NCI-H748 treated with DMSO at 0.1 percent for 48 hours (cell line): ENCODE data around the gene MUC6.

Experiments
- DNase-seq: peaks from one replicate; lab custom pipeline; 2025; lab: John Stamatoyannopoulos, UW

The MUC6 gene, protein sequence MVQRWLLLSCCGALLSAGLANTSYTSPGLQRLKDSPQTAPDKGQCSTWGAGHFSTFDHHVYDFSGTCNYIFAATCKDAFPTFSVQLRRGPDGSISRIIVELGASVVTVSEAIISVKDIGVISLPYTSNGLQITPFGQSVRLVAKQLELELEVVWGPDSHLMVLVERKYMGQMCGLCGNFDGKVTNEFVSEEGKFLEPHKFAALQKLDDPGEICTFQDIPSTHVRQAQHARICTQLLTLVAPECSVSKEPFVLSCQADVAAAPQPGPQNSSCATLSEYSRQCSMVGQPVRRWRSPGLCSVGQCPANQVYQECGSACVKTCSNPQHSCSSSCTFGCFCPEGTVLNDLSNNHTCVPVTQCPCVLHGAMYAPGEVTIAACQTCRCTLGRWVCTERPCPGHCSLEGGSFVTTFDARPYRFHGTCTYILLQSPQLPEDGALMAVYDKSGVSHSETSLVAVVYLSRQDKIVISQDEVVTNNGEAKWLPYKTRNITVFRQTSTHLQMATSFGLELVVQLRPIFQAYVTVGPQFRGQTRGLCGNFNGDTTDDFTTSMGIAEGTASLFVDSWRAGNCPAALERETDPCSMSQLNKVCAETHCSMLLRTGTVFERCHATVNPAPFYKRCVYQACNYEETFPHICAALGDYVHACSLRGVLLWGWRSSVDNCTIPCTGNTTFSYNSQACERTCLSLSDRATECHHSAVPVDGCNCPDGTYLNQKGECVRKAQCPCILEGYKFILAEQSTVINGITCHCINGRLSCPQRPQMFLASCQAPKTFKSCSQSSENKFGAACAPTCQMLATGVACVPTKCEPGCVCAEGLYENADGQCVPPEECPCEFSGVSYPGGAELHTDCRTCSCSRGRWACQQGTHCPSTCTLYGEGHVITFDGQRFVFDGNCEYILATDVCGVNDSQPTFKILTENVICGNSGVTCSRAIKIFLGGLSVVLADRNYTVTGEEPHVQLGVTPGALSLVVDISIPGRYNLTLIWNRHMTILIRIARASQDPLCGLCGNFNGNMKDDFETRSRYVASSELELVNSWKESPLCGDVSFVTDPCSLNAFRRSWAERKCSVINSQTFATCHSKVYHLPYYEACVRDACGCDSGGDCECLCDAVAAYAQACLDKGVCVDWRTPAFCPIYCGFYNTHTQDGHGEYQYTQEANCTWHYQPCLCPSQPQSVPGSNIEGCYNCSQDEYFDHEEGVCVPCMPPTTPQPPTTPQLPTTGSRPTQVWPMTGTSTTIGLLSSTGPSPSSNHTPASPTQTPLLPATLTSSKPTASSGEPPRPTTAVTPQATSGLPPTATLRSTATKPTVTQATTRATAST (N-terminal part only)

DNA sequence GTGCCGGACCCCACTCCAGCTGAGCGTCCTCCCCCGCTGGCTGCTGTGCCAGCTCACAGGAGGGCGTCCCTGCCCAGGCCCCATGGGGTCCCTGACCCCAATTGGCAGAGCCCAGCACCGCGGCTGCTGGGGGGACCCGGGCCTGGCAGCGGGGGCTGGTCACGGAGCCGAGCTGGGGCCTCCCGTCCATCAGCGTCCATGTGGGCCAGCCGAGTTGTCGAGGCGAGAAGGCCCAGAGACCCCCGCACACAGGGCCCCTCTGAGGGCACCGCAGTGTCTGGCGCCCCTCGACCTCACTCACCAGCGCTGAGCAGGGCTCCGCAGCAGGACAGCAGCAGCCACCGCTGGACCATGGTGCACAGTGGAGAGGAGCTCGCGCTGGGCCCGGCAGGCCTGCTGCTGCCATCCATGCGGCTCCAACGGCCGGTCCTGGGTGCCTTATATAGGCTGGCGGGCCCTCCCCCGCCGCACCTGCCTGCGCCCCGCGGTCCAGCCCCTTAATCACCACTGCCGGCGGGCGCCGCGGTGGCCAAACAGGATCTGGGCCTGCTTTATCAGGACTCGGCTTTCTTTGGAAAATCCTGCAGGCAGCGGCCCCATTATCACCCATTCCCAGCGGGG lies at the start of gene MUC6:
Gene MUC6 (minus strand): TSS at position 416 of the 621 bp plus-strand sequence. CDS start 63 bp downstream, at position 353.
- DNase-seq = no peak

DNA sequence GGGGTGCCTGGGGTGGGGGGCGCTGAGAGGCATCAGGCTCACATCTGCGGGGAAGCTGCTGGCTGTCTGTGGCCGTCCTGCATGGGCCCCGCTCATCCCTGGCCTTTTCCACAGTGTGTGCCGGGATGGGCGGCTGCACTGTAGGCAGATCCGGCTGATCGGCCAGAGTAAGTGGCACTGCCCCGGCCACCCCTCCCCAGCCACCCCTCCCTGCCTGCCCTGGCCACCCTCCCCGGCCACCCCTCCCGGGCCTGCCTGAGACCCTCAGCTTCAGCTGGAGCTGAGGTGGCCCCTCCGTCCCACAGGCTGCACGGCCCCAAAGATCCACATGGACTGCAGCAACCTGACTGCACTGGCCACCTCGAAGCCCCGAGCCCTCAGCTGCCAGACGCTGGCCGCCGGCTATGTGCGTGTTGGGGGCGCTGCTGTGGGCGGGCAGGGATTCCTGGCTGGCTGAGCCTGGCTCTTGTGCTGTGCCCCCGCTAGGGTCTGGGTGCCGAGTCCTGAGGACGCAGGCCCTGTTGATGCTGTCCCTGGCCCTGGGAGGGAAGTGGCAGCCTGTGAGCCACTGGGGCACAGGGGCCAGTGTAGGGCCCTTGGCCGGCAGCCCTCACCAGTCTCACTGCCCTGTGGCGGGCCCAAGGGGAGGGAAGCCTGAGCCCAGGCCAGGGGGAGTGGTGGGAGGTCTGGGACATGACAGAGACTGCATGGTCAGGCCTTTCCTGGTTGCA lies 49.1 kb upstream of the MUC6 start:
- no peak for DNase-seq

DNA sequence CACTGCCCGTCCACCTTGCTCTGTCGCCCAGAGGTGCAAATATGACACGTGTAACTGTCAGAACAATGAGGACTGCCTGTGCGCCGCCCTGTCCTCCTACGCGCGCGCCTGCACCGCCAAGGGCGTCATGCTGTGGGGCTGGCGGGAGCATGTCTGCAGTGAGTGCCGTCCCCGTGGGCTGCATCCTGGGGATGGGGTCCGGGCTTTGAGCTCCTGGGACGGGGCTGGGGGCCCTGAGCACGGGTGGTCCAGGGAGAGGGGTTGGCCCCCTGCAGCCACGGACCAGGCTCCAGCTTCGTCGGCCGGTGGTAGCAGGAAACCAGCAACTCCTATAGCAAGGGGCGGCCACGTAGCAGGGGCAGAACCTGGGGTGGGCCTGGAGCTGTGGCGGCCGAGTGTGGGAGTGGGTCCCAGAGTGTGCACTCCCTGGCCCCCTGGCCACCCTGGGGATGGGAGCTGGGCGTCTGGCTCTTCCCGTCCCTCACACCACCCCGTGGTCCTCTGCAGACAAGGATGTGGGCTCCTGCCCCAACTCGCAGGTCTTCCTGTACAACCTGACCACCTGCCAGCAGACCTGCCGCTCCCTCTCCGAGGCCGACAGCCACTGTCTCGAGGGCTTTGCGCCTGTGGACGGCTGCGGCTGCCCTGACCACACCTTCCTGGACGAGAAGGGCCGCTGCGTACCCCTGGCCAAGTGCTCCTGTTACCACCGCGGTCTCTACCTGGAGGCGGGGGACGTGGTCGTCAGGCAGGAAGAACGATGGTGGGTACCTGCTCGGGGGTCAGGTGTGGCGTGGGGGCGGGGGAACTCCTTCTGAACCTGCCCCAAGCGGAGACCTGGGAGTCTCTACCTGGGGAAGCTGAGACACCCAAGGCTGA lies 48.3 kb upstream of the MUC6 start:
- no peak for DNase-seq

DNA sequence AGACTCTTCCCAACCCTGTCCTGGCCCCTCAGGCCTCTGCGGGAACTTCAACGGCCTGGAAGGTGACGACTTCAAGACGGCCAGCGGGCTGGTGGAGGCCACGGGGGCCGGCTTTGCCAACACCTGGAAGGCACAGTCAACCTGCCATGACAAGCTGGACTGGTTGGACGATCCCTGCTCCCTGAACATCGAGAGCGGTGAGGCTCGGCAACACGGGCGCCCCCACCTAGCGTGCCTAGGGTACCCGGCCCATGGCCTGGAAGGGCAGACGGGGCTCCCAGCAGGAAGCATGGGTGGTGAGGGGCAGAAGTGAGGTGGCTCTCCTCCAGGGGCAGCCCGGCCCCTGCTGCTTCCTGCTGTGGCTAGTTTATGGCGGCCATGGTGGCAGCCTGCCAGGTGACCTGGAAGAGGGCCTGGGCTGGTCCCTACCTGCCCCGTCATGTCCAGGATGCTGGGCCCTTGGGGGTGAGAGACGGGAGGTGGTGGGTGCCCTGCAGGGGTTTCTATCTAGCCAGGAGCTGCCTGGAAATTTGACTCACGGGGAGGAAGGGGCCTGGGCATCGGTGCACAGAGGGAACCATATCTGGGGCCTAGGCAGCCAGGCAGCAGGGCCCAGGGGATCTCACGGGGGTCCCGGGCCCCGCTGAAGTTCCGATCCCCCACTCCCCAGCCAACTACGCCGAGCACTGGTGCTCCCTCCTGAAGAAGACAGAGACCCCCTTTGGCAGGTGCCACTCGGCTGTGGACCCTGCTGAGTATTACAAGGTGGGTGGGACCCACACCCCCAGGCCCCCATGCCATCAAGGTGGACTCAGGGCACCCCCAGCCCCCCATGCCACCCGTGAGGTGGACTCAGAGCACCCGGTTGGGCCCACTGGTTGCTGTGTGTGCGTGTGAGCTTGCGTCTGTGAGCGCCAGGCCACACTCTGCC lies 47.4 kb upstream of the MUC6 start:
- DNase-seq = no peak

DNA sequence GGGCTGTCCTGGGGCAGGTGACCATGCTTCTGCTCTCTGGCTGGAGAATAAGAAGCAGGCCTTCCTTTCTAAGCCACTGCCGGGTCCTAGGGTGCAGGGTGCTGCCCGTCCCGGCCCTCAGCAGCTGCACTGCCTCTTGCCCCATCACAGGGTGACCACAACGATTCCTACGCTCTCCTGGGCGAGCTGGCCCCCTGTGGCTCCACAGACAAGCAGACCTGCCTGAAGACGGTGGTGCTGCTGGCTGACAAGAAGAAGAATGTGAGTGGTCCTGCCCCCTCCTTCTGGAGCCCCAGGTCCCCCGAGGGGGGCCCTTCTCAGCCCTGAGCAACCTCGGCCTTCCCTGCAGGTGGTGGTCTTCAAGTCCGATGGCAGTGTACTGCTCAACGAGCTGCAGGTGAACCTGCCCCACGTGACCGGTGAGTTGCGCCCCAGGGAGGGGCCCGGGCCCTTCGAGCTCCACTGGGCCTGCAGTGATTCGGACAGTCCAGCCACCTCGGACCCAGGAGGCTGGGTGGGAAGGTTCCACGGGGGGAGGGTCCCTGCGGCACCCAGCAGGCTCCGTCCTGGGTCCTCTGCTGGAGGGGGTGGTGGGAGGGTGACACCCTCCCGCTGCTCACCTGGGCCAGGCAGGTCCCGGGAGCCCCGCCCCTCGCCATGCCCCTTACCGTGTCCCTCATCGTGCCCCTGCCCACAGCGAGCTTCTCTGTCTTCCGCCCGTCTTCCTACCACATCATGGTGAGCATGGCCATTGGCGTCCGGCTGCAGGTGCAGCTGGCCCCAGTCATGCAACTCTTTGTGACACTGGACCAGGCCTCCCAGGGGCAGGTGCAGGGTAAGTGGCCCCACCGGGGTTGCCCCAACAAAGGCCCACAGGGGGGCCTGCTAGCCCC lies 46.5 kb upstream of the MUC6 start:
- no peak for DNase-seq

DNA sequence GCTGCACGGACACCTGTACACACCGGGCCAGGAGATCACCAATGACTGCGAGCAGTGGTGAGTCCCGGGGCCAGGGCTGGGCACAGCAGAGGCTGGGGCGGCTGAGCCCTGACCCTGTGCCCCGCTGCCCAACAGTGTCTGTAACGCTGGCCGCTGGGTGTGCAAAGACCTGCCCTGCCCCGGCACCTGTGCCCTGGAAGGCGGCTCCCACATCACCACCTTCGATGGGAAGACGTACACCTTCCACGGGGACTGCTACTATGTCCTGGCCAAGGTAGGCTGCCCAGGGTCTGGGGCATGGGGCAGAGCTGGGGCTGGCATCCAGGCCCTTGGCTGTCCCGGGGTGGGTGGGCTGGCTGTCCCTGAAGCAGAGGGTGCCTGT lies 45.8 kb upstream of the MUC6 start:
- DNase-seq = no peak

DNA sequence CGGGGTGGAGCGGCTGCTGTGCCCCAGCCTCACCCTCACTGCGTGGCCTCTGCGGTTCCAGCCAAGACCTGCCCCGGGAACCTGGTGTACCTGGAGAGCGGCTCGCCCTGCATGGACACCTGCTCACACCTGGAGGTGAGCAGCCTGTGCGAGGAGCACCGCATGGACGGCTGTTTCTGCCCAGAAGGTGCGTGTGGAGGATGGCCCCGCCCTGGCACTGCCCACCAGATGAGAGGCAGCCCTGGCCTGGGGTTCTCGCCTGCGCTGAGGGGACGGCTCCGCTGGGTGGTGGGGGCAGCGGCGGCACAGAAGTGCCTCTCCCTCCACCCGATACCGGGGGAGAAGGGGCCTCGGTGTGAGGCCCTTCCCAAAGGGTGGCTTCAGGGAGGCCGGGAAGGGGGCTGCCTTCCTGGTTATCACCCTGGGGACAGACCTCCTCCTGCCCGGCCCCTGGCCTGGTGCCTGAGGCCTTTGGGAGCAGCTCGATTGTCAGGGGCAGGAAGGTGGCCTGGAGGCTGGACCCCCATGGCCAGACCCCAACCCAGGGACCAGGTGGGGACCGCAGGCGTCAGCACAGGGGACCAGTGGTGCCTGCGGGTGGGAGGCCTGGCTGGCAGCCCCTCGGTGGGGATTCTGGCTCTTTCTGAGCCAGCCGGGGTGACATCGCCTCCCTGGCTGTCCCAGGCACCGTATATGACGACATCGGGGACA lies 45.2 kb upstream of the MUC6 start:
- DNase-seq = no peak

DNA sequence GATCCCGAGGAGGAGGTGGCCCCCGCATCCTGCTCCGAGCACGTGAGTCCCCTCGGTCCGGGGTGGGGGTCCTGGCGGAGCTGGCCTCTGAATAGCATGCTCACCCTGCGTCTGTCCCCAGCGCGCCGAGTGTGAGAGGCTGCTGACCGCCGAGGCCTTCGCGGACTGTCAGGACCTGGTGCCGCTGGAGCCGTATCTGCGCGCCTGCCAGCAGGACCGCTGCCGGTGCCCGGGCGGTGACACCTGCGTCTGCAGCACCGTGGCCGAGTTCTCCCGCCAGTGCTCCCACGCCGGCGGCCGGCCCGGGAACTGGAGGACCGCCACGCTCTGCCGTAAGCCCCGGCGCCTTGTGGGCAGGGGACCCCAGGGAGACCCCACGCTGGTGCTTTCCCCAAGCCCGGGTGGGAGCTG lies 41.7 kb upstream of the MUC6 start:
- DNase-seq = no peak

DNA sequence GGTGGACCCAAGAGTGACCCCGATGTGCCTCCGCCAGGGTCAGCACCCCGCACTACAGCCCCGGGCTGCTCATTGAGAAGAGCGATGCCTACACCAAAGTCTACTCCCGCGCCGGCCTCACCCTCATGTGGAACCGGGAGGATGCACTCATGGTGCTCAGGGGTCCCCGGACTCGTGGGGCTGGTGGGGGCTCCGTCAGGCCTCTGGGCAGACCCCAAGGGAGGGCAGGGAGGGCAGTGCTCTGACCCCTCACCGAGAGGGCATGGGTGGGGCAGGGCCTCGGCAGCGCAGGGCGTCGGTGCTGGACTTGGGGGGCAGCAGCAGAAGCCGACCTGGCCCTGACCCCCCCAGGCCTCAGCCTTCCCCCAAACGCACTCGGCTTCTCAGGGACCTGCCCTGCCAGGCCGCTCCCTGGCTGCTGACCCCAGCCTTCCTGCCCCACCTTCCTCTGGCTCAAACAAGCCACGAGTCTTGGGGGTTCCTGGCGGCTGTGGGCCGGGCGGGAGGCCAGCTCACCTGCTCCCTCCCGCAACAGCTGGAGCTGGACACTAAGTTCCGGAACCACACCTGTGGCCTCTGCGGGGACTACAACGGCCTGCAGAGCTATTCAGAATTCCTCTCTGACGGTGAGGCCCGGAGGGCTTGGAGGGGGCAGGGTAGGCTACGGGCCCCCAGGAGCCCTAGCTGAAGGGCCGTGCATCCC lies 41.0 kb upstream of the MUC6 start:
- DNase-seq = no peak

DNA sequence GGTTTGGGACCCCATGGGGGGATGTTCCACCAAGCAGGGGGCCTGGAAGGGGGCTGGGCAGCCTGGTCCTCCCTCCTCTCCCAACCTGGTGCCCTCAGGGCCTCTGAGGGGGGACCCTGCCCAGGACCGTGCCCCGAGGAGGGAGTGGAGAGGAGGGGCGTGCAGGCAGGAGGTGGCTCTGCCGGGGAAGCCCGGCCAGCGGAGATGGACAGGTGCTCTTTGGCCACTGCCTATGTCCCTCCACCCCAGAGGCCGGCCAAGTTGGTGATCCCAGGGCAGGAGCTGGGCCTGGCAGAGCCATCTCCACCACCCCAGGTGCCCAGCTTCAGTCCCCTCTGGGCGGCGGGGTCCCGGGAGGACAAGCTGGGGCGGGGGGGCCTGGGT lies 40.5 kb upstream of the MUC6 start:
- no peak for DNase-seq

DNA sequence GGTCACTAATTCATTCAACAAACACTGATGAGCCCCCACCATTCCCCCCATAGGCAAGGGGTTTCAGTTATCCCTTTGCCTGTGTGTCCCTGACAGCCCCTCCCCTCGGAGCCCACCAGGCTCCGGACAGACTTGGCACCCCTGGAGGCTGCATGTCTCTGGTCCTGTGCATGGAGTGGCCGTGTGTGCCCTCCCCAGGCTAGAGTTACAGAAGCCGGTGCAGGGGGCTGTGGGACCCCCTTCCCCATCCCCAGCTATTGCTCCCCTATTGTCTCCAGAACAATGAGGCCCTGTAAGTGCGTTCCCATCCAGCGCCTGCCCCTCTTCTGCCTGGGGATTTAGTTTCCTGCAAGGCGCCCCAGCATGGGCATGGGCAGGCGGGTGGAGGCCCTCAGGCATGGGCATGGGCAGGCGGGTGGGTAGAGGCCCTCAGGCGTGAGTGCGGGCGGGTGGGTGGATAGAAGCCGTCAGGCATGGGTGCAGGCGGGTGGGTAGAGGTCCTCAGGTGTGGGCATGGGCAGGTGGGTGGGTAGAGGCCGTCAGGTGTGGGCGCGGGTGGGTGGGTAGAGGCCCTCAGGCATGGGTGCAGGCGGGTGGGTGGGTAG lies 39.6 kb upstream of the MUC6 start:
- no peak for DNase-seq

DNA sequence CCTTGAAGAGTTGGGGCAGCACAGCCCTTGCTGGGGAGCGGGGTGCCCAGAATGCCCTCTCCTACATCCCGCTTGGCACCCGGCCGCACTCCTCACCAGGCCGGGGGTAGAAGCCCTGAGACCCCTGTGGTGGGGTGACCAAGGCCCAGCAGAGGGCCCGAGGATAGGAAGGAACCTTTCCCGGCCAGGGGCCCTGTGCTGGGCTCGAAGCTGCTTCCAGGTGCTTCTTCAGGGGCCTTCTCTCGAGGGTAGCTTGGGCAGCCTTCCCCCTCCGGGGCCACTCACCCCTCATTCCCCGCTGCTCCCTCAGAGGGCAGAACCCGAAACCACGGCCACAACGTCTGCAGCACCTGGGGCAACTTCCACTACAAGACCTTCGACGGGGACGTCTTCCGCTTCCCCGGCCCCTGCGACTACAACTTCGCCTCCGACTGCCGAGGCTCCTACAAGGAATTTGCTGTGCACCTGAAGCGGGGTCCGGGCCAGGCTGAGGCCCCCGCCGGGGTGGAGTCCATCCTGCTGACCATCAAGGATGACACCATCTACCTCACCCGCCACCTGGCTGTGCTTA lies 38.9 kb upstream of the MUC6 start:
- DNase-seq = no peak

DNA sequence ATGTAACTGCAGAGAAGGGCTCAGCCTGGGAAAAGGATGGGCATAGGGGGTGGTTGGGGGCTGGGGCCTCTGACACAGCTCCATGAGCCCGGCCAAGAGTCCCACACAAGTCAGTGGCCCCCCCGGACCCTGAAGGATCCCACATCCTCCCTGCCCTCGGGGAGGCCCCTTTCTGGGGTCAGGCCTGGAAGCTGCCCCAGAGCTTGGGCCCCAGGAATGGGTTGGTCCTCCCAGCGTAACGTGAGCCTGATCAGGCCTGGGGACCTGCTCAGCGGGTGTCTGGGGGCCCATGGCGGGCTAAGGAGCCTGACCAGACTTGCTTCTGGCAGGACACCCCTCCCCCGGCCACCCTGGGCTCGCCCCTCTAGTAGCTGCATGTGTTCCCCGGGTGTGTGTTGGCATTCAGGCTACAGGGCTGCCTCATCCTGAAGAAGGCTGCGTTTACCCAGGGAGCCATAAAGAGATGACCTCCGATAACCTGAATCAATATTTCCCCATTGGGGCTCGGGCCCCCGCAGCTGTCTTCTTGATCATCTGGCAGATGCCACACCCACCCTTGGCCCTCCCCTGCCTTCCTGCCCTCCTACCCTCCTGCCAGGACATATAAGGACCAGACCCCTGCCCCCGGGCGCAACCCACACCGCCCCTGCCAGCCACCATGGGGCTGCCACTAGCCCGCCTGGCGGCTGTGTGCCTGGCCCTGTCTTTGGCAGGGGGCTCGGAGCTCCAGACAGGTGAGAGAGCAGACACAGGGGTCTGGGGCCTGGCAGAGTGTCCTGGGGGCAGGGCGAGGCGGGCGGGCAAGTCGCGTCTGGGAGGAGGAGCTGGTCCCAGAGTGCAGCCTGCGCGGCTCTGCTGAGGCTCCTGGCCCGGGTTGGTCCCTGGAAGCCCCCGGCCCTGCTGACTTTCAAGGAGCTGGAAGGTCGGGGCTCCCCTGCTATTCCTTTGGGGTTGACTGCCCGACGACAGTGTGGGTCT lies 38.0 kb upstream of the MUC6 start, which contains the start of gene MUC2:
Gene MUC2 (plus strand): TSS at position 631 of the 978 bp plus-strand sequence.
- no peak for DNase-seq

DNA sequence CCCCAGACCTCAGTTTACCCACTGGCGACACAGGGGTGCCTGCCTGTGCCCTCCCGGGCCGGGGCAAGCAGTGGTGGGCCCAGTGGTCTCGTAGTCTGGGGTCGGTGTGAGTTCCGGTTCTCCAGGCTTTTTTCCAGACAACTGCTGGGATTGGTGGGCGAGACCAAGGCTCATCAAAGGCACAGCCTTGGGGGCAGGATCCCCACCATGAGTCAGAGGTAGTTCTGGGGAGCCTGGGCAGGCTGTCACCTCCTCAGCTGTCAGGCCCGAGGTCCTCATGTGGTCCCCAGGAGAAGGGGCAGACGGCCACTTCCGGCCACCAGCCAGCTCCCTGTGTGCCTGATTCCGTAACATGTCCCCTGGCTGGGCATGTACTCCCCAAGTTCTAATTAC lies 37.3 kb upstream of the MUC6 start:
- no peak for DNase-seq
